Lower leg skin (tissue), 3 donors: ENCODE measurements around the gene CISTR.

Experiments used
- POLR2A ChIP-seq, 2 donors: fragments of 450-650 bp; IDR thresholded peaks; one replicate each; pipeline ENCODE4 v1.6.1; 2016 to 2017; ENCODE audit warnings: antibody characterized with exemption in 2 of 2, mild to moderate bottlenecking in 1 of 2, moderate library complexity in 1 of 2
- TF ChIP-seq, protein P1 (sequence below), 3 donors: fragments of 450-650 bp; IDR thresholded peaks; one replicate each; pipeline ENCODE4 v1.5.1; 2016; ENCODE audit warnings: antibody characterized with exemption in 3 of 3, mild to moderate bottlenecking in 3 of 3, moderate library complexity in 2 of 3

DNA sequence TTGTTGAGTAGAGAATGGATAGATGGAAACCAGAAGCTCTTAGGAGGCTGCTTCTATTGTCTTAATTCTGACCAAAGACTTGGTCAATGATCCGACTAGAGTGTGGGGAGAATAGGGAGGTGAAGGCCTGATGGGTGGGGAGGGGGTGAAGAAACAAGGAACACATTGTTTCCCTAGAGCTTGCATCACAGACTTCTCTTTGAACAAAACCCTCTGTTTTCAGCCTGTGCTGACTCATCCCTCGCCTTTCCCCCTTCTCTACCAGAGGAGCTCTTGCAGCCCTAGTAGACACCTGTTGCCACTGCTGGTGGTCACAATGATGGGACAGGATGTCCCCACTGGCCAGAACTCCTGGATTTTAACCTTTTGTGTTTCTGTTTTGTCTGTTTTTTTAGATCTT is 46.8 kb upstream of the CISTR start:
- TF ChIP-seq, protein P1, sequence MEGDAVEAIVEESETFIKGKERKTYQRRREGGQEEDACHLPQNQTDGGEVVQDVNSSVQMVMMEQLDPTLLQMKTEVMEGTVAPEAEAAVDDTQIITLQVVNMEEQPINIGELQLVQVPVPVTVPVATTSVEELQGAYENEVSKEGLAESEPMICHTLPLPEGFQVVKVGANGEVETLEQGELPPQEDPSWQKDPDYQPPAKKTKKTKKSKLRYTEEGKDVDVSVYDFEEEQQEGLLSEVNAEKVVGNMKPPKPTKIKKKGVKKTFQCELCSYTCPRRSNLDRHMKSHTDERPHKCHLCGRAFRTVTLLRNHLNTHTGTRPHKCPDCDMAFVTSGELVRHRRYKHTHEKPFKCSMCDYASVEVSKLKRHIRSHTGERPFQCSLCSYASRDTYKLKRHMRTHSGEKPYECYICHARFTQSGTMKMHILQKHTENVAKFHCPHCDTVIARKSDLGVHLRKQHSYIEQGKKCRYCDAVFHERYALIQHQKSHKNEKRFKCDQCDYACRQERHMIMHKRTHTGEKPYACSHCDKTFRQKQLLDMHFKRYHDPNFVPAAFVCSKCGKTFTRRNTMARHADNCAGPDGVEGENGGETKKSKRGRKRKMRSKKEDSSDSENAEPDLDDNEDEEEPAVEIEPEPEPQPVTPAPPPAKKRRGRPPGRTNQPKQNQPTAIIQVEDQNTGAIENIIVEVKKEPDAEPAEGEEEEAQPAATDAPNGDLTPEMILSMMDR (IDR thresholded peaks at IDR 0.05): no peak
- no peak for TF ChIP-seq POLR2A (IDR thresholded peaks at IDR 0.05)
